Natural killer cell (primary cell): ENCODE results near the gene LMO3. TPM values are rescaled to one million over a fixed set of nuclear protein-coding genes. Genes with fewer than 3 reads are reported as not detected.

ENCODE experiments used
- ATAC-seq, 3 donors: fragments of 150-1000 bp in 2 of 3; fragments of 200-7000 bp in 1 of 3; cut with Tn5 transposase; 1 replicate in 1 of 3; 2 replicates in 2 of 3; pipeline ENCODE4 v1.10.0; 2021; ENCODE audit warnings: mild to moderate bottlenecking in 2 of 3, moderate library complexity in 2 of 3
- DNase-seq, 2 donors: peaks; one replicate each; pipeline versions ENCODE4 v3.0.0 to v3.0.0-alpha.2; 2013 to 2021; ENCODE audit warnings: mixed read lengths in 1 of 2
- H3K27ac ChIP-seq: one replicate; pipeline ENCODE4 v1.5.1; 2013; ENCODE audit warnings: mild to moderate bottlenecking, low read length
- H3K27me3 ChIP-seq: one replicate; pipeline ENCODE4 v1.6.1; 2013; ENCODE audit warnings: low read length; ENCODE audit not compliant: control insufficient read depth, insufficient read depth
- H3K36me3 ChIP-seq: one replicate; pipeline ENCODE4 v1.6.1; 2013; ENCODE audit warnings: low read length; ENCODE audit not compliant: control insufficient read depth, insufficient read depth
- H3K4me1 ChIP-seq: one replicate; pipeline ENCODE4 v1.6.1; 2013; ENCODE audit warnings: low read length; ENCODE audit not compliant: control insufficient read depth, insufficient read depth
- H3K4me3 ChIP-seq: one replicate; pipeline ENCODE4 v1.5.1; 2013; ENCODE audit warnings: low read length
- H3K9me3 ChIP-seq: one replicate; pipeline ENCODE4 v1.6.1; 2013; ENCODE audit warnings: low read length; ENCODE audit not compliant: control insufficient read depth, insufficient read depth
- H3K27ac Mint-ChIP-seq, 2 donors: one replicate each; pipeline ENCODE4 v1.8.0; 2022; ENCODE audit warnings: mild to moderate bottlenecking in 2 of 2, mixed read lengths in 2 of 2, moderate library complexity in 1 of 2
- H3K27me3 Mint-ChIP-seq, 2 donors: one replicate each; pipeline ENCODE4 v1.8.0; 2022; ENCODE audit warnings: low read depth in 2 of 2, mixed read lengths in 2 of 2
- H3K36me3 Mint-ChIP-seq: one replicate; pipeline ENCODE4 v1.8.0; 2022; ENCODE audit warnings: mixed read lengths
- H3K4me1 Mint-ChIP-seq, 2 donors: one replicate each; pipeline ENCODE4 v1.8.0; 2022; ENCODE audit warnings: mixed read lengths in 2 of 2
- H3K4me3 Mint-ChIP-seq: one replicate; pipeline ENCODE4 v1.8.0; 2022; ENCODE audit warnings: mild to moderate bottlenecking, moderate library complexity, mixed read lengths
- H3K9me3 Mint-ChIP-seq, 2 donors: one replicate each; pipeline ENCODE4 v1.8.0; 2022; ENCODE audit warnings: mixed read lengths in 2 of 2
- WGBS: methylation state at CpG from one replicate; pipeline ENCODE4 v1.1.7; 2013; ENCODE audit warnings: missing lambda C conversion rate; ENCODE audit not compliant: insufficient coverage; 5-methylcytosine and 5-hydroxymethylcytosine counted together
- intact Hi-C: fragments of 100-400 bp; cut with micrococcal nuclease; formaldehyde crosslinking; loops from one replicate; pipeline ENCODE4 v1.14.2; 2022
- total RNA-seq, 4 donors: library from RNA; stranded (reverse); fragments of 120-200 nt in 1 of 4; gene quantifications; one replicate each; pipeline versions ENCODE4 v1.2.3 to v1.2.4, GENCODE V29; 2013 to 2022
- TF ChIP-seq, protein P1 (sequence below): fragments of 200-600 bp; IDR thresholded peaks from one replicate; pipeline ENCODE4 v1.8.0; 2022; ENCODE audit warnings: antibody characterized with exemption

Gene LMO3
- total RNA-seq, 3 donors from 2014 or later (not counting 1 experiment from before 2014, with no cell fraction given), result not detected

DNA sequence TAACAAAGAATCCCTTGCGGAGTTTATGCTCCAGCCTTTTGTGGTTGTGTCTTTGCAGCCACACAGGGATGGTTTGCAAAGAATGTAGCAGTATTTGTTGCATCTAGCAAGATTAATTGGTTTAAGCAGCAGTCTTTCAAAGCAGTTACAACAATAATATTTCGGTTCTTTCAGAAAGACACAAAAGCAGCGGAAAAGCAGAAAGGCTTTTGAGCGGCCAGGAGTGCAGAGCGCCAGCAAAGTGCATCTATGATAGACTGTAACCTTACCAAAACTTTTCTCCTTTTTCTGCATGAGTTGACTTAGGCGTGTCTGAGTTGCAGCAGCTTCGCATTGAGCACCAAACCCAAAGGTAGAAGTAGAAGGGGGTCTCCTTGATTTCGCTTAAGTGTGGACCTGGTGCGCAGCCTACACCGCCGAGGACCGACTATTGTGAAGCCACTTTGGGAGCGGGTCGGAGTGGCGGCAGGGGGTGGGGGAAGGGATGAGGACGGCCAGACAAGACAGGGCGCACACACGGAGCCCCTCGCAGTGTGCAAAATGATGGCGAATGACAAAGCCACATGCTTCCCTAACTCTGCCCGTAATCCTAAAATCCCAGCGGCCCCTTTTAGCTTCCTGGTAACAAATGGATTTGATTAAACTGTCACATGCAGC lies 1.2 kb downstream of the LMO3 start:
- H3K4me3 Mint-ChIP-seq, result no peak overlapping the region
- TF ChIP-seq, protein P1, sequence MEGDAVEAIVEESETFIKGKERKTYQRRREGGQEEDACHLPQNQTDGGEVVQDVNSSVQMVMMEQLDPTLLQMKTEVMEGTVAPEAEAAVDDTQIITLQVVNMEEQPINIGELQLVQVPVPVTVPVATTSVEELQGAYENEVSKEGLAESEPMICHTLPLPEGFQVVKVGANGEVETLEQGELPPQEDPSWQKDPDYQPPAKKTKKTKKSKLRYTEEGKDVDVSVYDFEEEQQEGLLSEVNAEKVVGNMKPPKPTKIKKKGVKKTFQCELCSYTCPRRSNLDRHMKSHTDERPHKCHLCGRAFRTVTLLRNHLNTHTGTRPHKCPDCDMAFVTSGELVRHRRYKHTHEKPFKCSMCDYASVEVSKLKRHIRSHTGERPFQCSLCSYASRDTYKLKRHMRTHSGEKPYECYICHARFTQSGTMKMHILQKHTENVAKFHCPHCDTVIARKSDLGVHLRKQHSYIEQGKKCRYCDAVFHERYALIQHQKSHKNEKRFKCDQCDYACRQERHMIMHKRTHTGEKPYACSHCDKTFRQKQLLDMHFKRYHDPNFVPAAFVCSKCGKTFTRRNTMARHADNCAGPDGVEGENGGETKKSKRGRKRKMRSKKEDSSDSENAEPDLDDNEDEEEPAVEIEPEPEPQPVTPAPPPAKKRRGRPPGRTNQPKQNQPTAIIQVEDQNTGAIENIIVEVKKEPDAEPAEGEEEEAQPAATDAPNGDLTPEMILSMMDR, result no peak
- peaks cover 5% of the 10 kb centered on the region for H3K9me3 ChIP-seq
- 17% methylated on average over 21 of the region's 22 CpGs for WGBS
- H3K27me3 ChIP-seq, result peaks cover 11% of the 10 kb centered on the region
- no peak overlapping the region for H3K4me3 ChIP-seq
- H3K27ac ChIP-seq, result no peak overlapping the region
- H3K36me3 Mint-ChIP-seq, result peaks cover 13% of the 10 kb centered on the region
- ATAC-seq, result no peak
- peaks cover 5 to 10% of the 10 kb centered on the region in 2 donors for H3K9me3 Mint-ChIP-seq
- no peak for DNase-seq
- no peaks in the 10 kb centered on the region for H3K4me1 ChIP-seq
- H3K4me1 Mint-ChIP-seq, result no peaks in the 10 kb centered on the region
- H3K36me3 ChIP-seq, result no peaks in the 10 kb centered on the region
- peaks cover 12 to 19% of the 10 kb centered on the region in 2 donors for H3K27me3 Mint-ChIP-seq
- intact Hi-C loops, result no loop called here
- no peak overlapping the region for H3K27ac Mint-ChIP-seq

DNA sequence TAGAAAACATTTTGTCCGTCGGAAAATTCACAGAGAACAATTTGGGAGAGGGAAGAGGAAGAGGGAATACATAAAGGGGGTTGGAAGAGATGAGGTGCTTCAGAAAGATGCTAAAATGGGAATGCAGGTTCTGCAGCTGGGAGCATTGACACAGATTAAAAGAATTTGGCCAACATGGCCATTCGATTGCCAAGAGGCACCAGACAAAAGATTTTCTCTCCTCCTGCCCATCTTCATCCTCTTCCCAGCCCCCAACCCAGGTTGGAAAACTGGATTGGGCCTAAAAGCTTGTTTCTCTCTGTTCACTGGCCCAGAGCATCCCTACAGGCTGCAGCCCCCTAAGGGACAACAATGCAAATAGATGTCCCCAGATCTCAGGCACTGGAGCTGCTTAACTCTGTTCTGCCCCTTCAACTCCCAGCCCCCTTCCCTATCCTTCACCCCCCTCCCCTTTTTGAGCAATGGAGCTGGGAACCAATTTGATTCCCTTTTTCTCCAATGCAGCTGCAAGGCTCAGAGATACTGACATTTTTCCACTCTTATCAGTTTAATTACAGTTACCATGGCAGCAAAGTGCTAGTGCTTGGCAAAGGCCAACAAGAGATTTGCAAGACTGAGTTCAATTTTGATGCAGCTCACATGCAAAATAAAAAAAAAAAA lies 1.9 kb downstream of the LMO3 start:
- H3K36me3 Mint-ChIP-seq, result peaks cover 13% of the 10 kb centered on the region
- Histone ChIP-seq H3K36me3 (no peaks in the 10 kb centered on the region), H3K9me3 (peaks cover 5% of the 10 kb centered on the region), H3K4me3 (no peak overlapping the region), H3K27me3 (peaks cover 11% of the 10 kb centered on the region), H3K27ac (no peak overlapping the region), H3K4me1 (no peaks in the 10 kb centered on the region)
- H3K4me1 Mint-ChIP-seq, result no peaks in the 10 kb centered on the region
- peaks cover 5 to 10% of the 10 kb centered on the region in 2 donors for H3K9me3 Mint-ChIP-seq
- 91% methylated on average over 3 of the region's 3 CpGs for whole genome bisulfite sequencing
- DNase-seq, result no peak
- TF ChIP-seq, protein P1, result no peak
- ATAC-seq, result no peak
- H3K27ac Mint-ChIP-seq, result no peak overlapping the region
- no peak overlapping the region for H3K4me3 Mint-ChIP-seq
- peaks cover 12 to 19% of the 10 kb centered on the region in 2 donors for H3K27me3 Mint-ChIP-seq
- intact Hi-C loops, result no loop called here

DNA sequence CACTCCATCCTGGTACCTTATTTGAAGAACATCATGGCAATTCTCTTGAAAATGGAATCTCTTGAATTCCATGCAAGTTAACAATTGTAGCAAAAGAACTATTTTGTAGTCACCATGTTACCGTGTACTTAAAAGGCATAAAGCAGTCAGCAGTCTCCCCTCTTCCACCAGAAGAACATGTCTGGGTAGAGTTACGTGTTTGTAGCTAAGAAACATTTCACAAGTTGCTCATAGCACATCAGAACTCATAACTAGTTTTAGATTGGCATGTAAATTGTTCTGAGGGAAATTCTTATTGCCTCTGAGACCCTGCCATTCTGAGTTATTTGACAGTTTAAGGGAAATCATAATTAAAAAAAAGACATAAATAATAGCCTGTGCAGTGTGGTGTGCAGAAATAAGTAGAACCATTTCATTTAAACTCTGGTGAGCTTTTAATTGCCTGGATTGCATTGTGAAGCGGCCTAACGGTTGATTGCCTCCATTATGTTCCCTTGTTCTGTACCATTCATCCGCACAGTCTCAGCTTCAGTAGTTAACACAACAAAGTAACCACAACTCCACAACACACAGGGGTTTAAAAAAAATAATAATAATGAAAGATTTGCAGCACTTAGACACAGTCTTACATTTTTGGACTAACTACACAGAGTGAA lies 2.6 kb downstream of the LMO3 start:
- Mint-ChIP-seq H3K36me3 (peaks cover 13% of the 10 kb centered on the region), H3K4me1 (no peaks in the 10 kb centered on the region), H3K27me3 (peaks cover 12 to 19% of the 10 kb centered on the region in 2 donors), H3K9me3 (peaks cover 5 to 12% of the 10 kb centered on the region in 2 donors), H3K27ac (no peak overlapping the region), H3K4me3 (no peak overlapping the region)
- Histone ChIP-seq H3K36me3 (no peaks in the 10 kb centered on the region), H3K4me1 (no peaks in the 10 kb centered on the region), H3K27ac (no peak overlapping the region), H3K9me3 (peaks cover 5% of the 10 kb centered on the region), H3K4me3 (no peak overlapping the region), H3K27me3 (peaks cover 11% of the 10 kb centered on the region)
- TF ChIP-seq, protein P1, result no peak
- intact Hi-C loops, result no loop called here
- ATAC-seq, result no peak
- no peak for DNase-seq
- WGBS, result 91% methylated on average over 3 of the region's 5 CpGs
